ENCODE data around the gene SET.

Gene SET

DNA sequence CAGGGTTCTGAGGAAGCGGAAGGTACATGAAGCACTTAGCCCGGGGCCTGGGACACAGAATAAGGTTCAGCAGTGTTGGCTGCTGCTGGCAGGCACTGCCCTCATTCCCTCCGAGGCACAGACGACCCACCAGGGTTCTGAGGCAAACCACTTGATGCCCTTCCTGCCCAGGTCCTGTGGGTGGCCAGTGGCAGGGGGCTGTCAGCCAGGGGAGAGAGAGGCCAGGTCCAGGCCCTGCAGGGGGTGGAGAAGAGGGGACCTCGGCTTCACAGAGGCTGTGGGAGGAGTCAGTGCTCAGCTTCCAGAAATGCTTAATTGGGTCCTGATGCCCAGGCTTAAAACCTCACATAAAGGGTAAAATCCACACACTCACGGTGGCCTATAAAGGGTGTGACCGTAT is 39.3 kb downstream of the SET start:
- no peaks in the 10 kb centered on the region for H3K27me3 ChIP-seq (ENCODE audit: insufficient read depth, poor library complexity, severe bottlenecking)
- no peak for DNase-seq (ENCODE audit: low read depth in 1 of 2, low spot score in 1 of 2)
- TF ChIP-seq, protein P1, sequence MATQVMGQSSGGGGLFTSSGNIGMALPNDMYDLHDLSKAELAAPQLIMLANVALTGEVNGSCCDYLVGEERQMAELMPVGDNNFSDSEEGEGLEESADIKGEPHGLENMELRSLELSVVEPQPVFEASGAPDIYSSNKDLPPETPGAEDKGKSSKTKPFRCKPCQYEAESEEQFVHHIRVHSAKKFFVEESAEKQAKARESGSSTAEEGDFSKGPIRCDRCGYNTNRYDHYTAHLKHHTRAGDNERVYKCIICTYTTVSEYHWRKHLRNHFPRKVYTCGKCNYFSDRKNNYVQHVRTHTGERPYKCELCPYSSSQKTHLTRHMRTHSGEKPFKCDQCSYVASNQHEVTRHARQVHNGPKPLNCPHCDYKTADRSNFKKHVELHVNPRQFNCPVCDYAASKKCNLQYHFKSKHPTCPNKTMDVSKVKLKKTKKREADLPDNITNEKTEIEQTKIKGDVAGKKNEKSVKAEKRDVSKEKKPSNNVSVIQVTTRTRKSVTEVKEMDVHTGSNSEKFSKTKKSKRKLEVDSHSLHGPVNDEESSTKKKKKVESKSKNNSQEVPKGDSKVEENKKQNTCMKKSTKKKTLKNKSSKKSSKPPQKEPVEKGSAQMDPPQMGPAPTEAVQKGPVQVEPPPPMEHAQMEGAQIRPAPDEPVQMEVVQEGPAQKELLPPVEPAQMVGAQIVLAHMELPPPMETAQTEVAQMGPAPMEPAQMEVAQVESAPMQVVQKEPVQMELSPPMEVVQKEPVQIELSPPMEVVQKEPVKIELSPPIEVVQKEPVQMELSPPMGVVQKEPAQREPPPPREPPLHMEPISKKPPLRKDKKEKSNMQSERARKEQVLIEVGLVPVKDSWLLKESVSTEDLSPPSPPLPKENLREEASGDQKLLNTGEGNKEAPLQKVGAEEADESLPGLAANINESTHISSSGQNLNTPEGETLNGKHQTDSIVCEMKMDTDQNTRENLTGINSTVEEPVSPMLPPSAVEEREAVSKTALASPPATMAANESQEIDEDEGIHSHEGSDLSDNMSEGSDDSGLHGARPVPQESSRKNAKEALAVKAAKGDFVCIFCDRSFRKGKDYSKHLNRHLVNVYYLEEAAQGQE (IDR thresholded peaks at IDR 0.05; ENCODE audit: insufficient replicate concordance, low read depth) = no peak
- TF ChIP-seq POLR2AphosphoS5 (IDR thresholded peaks at IDR 0.05; ENCODE audit: low read depth) = no peak
- TF ChIP-seq GABPA (IDR thresholded peaks at IDR 0.05; ENCODE audit: low read depth) = no peak
- no peak for TF ChIP-seq SPI1 (IDR thresholded peaks at IDR 0.05; ENCODE audit: borderline replicate concordance, low read depth)
- no peak for TF ChIP-seq CTCF (IDR thresholded peaks at IDR 0.05; ENCODE audit: insufficient read depth, low read length)

DNA sequence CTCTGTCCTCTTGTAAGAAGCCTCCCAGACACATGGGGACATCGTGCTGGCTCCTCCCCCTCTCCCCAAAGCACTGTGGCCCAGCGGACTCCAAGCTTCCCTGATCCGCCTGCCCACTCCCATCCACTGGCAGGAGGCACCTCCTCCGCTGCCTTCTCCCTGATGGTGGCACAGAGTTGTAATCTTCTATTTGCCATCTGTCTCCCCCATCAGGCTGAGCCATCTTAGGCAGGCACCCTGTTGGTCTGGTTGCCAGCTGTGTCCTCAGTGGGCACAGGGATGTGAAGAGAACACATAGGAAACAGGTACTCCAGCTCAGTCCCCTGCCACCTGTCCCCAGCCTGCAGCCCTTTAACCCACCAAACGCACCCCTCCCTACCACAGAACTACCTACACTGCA is 40.3 kb downstream of the SET start:
- no peak for DNase-seq (ENCODE audit: low read depth in 1 of 2, low spot score in 1 of 2)
- H3K4me3 ChIP-seq (replicated peaks; ENCODE audit: insufficient read depth, low read length) = no peak overlapping the region
- no peak for TF ChIP-seq POLR2AphosphoS5 (IDR thresholded peaks at IDR 0.05; ENCODE audit: low read depth)
- TF ChIP-seq, protein P1 (IDR thresholded peaks at IDR 0.05; ENCODE audit: insufficient replicate concordance, low read depth) = no peak
- no peak for TF ChIP-seq GABPA (IDR thresholded peaks at IDR 0.05; ENCODE audit: low read depth)
- H3K27ac ChIP-seq (replicated peaks) = no peak overlapping the region
- no peaks in the 10 kb centered on the region for H3K27me3 ChIP-seq (ENCODE audit: insufficient read depth, poor library complexity, severe bottlenecking)

More for the DNA sequence above, 39.3 kb downstream of the SET start:
- Histone ChIP-seq H3K4me3 (replicated peaks; ENCODE audit: insufficient read depth, low read length) (no peak overlapping the region), H3K27ac (replicated peaks) (no peak overlapping the region)

- Histone ChIP-seq H3K4me3 (replicated peaks; ENCODE audit: insufficient read depth, low read length) (no peak overlapping the region), H3K27ac (replicated peaks) (no peak overlapping the region), H3K27me3 (ENCODE audit: insufficient read depth, poor library complexity, severe bottlenecking) (no peaks in the 10 kb centered on the region)
- TF ChIP-seq CTCF (IDR thresholded peaks at IDR 0.05; ENCODE audit: insufficient read depth, low read length) (no peak), SPI1 (IDR thresholded peaks at IDR 0.05; ENCODE audit: borderline replicate concordance, low read depth) (no peak), GABPA (IDR thresholded peaks at IDR 0.05; ENCODE audit: low read depth) (no peak), POLR2AphosphoS5 (IDR thresholded peaks at IDR 0.05; ENCODE audit: low read depth) (no peak)
- TF ChIP-seq, protein P1 (IDR thresholded peaks at IDR 0.05; ENCODE audit: insufficient replicate concordance, low read depth) = no peak
- DNase-seq (ENCODE audit: low read depth in 1 of 2, low spot score in 1 of 2) = no peak
Measured at GRCh38 chr9:128729766-128730517, 40.9 kb downstream of the SET start.

All from HL-60 (cell line).